SK-MEL-5 (cell line): Measurements from ENCODE around the gene CCDC9B. TPM values are rescaled to one million over a fixed set of nuclear protein-coding genes. Genes with fewer than 3 reads are reported as not detected.

Source experiments
- DNase-seq: peaks from one replicate; pipeline ENCODE4 v3.0.0-alpha.2; 2016; ENCODE audit warnings: low read depth, low spot score
- in situ Hi-C: cut with HindIII; loops from 2 replicates; pipeline ENCODE4 v1.10.0; 2016; ENCODE audit warnings: low sequenced_read_pairs, high pct_unique_total_duplicates, low pct_unique_long_range_greater_than_20kb
- total RNA-seq: library from RNA; depleted of rRNA; stranded (reverse); fragments of >200 nt; shearing (Covaris generic); gene quantifications from 2 replicates; pipeline ENCODE4 v1.2.3, GENCODE V29; 2014

Gene CCDC9B
- total RNA-seq, 1 experiment from 2014 or later, result 5.5 TPM

DNA sequence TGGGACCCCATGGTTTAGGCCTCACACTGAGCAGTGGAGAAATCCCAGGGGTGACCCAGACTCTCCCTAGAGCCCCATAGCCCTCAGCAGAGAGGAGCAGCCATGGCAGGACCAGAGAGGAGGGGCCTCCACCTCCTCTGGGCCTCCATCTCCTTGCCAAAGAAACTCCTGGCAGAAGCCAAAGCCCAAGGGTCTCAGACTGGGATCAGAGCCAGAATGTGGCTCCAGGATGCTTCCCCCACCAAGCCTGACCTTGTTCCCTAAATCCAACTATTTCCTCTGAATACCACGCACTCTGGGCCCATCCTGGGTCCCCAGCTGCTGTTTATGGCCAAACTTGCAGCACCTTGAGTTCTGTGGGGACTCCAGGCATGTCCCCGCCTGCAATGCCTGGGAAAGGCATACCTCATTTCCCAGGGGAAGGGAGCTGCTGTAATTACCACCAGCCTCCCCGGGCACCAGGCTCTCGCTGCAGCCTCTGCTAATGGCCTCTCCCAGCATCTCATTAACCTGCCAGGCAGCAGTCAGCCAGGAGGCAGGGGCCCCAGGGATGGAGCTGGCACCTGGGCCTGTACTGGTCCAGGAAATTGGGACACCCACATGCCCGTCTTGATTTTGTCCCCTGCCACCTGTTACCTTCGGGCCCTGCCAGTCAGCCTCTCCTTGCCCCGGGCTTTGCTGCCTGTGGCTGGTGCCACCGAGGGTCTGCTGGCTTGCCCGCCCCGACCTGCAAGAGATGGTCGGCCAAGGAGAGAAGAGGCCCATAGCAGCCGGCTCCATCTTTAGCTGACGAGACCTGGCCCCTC lies 4.6 kb downstream of the CCDC9B start:
- DNase-seq, result no peak
- in situ Hi-C loops, result no loop called here

GRCh38 chr15:40334941-40335795 lies 5.6 kb downstream of the CCDC9B start:
- in situ Hi-C loops, result no loop called here

GRCh38 chr15:40334541-40334940 lies 6.2 kb downstream of the CCDC9B start:
- no peak for DNase-seq
- in situ Hi-C loops, result no loop called here

More at GRCh38 chr15:40334941-40335795, 5.6 kb downstream of the CCDC9B start:
- no peak for DNase-seq

DNA sequence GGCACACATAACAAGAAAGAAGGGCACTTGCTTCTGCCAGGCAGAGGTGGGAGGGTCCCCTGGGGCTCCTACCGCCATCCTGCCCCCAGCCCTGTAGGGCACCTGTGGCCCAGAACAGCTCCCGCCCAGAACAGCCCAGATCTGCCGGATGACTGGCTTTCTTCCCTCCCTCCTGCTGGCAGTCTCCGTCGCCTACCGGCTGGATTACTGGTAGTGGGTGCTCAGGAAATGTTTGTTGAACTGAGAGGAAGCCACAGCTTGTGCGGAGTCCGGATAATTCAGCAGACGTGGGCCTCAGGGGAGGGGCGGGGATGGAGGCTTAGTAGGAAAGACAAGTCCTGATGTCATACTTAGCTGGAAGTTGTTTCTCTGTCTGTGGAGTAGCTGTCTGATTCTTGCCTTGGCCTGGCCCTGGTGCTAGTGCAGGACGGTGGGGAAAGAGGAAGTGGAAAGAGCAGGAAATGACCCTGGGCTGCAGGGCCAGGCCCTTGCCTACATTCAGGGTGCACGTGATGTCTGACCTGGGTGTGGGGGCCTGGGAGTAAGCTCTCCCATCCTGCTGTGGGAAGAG lies 6.7 kb downstream of the CCDC9B start:
- in situ Hi-C loops, result no loop called here
- no peak for DNase-seq

- DNase-seq, result no peak
- in situ Hi-C loops, result no loop called here
These were observed 8.5 kb downstream of the CCDC9B start for GRCh38 chr15:40332113-40332781.

- in situ Hi-C loops, result no loop called here
- no peak for DNase-seq
These were observed 9.1 kb downstream of the CCDC9B start for GRCh38 chr15:40331637-40332036.

DNA sequence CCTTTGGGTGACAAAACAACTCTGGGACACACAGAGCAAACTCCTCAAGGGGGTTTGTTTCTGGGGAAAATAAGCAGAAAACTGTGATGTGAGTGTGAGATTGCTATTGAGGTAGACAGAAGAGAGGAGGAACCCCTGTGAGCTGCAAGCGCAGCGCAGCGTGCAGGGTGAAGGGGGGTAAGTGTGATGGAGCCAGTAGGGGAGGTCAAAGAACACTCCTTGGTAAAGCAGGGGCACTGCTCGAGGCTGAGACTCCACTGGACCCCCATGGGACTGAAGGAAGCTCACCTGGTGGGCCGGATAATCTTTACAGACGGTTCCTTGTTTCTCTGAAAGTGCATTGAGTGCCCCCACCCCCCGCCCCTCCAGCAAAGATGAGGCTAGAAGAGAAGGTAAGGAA lies 9.7 kb downstream of the CCDC9B start:
- no peak for DNase-seq
- in situ Hi-C loops, result no loop called here

- no peak for DNase-seq
- in situ Hi-C loops, result no loop called here
These were observed 10.3 kb downstream of the CCDC9B start for GRCh38 chr15:40330368-40330836.

GRCh38 chr15:40329804-40330203 lies 10.9 kb downstream of the CCDC9B start:
- no peak for DNase-seq
- in situ Hi-C loops, result no loop called here

DNA sequence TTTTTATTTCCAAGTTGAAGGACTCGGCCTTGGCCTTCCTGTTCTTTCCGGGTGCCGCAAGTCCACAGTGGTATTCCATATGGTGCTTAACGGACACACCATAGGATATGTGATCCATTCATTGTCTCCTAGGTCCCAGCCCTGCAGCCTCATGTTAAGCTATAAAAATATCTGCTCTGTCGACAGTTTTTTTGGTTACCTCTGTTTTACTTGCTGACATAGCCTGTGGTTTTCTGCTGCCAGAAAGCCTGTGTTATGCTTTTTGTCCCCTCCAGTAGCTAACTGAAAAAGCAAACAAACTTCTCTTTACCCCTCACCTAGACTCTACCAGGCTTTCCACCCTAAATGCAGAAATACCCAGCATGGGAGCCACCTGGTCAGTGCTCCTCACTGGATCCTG lies 12.0 kb downstream of the CCDC9B start:
- in situ Hi-C loops, result no loop called here

DNA sequence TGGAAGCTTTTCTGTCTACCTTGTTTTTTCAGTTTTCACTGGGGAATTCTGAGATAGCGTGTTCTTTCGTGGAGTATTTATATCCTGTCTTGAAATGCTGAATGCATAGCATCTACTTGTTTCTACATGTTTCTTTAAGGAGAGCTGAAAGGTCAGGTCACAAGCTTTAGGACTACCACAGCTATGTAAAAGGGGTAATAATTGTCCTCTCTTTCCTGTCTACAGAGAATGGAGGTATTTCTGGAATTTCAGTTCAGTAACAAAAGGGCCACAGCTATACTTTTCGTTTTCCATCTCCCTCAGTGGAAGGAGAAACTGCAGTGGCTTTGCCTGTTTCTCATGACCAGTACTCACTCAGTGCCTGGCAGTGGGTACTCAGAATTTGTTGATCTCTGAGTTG lies 12.6 kb downstream of the CCDC9B start:
- DNase-seq, result peak; percentile 31
- in situ Hi-C loops, result no loop called here

More for the DNA sequence above, 12.0 kb downstream of the CCDC9B start:
- no peak for DNase-seq

- in situ Hi-C loops, result no loop called here
- no peak for DNase-seq
These were observed 13.3 kb downstream of the CCDC9B start for GRCh38 chr15:40327457-40327856.

DNA sequence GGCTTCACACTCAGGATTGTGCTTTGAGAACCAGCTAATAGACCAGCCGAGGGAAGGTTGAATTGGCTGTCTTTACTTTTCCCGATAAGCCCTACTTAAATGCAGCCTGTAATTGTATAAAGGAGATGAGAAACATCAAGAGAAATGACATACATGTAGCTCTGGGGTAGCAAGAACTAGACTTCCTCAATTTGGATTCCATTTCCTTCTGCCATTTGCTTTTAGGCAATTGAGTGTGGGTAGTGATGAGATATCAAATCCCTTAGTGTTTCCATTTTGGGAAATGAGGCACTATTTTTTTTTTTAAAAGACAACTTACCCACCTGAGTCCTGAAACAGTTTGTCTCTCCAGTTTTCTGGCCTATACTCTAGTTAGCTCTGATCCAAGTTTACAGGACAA lies 15.0 kb downstream of the CCDC9B start:
- in situ Hi-C loops, result no loop called here
- no peak for DNase-seq

DNA sequence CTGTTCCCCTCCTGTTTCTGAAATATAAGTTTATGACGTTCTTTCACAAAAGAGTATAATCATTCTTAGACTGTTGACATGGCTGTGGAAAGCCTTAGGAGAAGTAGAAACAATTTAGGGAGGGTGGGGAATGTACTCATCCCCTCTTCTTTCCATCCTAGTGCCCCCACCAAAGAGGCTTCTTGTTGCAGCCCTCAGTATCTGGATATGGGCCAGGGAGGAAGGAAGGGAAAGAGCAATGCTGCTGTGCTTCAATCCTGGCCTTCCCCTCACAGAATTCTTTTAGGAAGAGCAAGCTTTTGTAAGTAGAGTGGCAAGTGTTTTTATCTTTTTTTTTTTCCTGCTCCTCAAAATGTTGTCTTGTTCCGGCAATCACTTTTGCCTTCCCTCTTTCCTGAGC lies 15.6 kb downstream of the CCDC9B start:
- in situ Hi-C loops, result no loop called here
- no peak for DNase-seq

DNA sequence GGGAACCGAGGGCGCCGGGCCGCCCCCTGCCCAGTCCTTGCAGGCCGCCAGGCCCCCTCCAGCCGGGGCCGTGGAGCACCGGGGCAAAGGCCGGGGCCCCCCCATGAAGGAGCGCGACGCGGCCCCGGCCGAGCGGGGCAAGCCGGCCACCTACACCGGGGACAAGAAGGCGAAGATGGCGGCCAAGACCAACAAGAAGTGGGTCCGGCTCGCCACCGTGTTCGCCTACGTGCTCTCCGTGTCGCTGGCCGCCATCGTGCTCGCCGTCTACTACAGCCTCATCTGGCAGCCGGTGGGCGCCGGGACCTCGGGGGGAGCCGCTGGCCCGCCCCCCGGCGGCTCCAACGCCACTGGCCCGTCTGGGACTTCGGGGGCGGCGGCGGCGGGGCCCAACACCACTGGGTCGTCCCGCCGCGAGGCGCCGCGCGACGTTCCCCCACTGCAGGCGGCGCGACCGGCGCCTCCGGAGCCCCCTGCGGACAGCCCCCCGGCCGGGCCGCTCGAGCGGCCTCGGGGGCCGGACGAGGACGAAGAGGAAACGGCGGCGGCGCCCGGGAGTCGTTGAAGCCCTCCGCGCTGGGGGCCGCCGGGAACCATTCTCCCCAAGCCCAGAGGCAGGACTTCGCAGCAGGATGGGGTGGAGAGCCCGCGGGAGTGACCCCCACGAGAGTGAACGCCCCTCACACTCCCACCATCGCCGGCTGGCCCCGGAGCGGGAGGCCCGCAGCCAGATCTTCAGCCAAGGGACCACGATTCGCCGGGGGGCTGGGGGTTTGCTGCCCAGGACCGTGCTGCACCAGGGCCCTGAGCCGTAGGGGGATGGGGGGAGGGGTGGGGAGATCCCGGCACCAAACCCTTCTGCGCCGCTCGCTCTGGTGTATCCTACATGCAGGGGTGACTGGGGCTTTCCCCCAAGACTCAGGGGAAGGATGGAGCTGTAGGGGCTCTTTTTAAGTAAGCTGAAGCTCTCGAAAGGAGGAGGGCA lies 16.5 kb downstream of the CCDC9B start:
- no peak for DNase-seq
- in situ Hi-C loops, result no loop called here

DNA sequence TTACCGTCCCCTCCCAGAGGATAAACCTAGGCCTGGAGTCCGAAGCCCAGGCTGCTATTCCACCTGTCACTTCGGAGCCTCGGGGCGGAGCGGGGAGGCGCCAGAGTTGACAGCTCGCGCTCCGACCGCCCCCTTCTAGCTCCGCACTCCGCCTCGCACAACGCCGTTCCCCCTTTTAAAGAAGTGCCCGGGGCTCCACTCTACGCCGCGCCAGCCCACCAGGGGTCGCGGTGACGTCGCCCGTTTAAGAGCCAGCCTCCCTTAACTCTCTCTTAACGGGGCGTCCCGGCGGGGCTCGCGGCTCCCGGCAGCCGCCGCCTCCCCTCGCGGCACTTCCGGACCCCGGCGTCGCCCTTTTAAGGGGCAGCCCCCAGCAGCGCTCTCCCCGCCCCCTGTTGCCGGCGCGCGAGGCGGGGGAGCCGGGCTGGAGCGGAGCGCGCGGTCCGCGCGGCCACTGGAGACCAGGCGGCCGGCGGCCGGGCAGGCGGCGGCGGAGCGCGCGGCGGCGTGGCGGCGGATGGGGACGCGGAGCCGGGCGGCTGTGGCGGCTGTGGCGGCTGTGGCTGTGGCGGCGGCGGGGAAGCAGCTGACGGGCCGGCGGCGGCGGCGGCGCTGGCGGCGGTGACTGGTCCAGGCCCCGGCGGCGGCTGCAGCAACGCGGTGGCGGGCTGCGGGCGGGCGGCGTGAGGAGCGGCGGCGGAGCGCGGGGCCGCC lies 17.3 kb downstream of the CCDC9B start, which contains the start of gene INAFM2:
Gene INAFM2, plus strand, starts transcription at position 454 of the 714 bp plus-strand sequence. CDS start 364 bp downstream, outside the sequence.
- DNase-seq, result peak; percentile 87
- in situ Hi-C loops, result no loop called here
